Neural progenitor cell (in vitro differentiated cells): ENCODE results near the gene DDX25. TPM values are rescaled to one million over a fixed set of nuclear protein-coding genes. Genes with fewer than 3 reads are reported as not detected.

Source experiments
- DNase-seq: peaks from one replicate; pipeline ENCODE4 v3.0.0-alpha.2; 2016; ENCODE audit warnings: low spot score
- H2AFZ ChIP-seq: fragments of 200-600 bp; sonication (generic); replicated peaks from 2 replicates; pipeline ENCODE4 v1.6.1; 2016; ENCODE audit warnings: antibody characterized with exemption
- H3F3A ChIP-seq: fragments of 200-600 bp; sonication (generic); 2 replicates; pipeline ENCODE4 v1.6.1; 2016; ENCODE audit warnings: antibody characterized with exemption, low read depth
- H3K27ac ChIP-seq: fragments of 200-600 bp; sonication (generic); 2 replicates; pipeline ENCODE4 v1.5.1; 2016; ENCODE audit warnings: mild to moderate bottlenecking
- H3K27me3 ChIP-seq: fragments of 200-600 bp; sonication (generic); 2 replicates; pipeline ENCODE4 v1.6.1; 2016; ENCODE audit warnings: mild to moderate bottlenecking, moderate library complexity
- H3K36me3 ChIP-seq: fragments of 200-600 bp; sonication (generic); 2 replicates; pipeline ENCODE4 v1.5.1; 2016
- H3K4me1 ChIP-seq: fragments of 200-600 bp; sonication (generic); 2 replicates; pipeline ENCODE4 v1.6.1; 2016; ENCODE audit warnings: mixed run types
- H3K4me2 ChIP-seq: fragments of 200-600 bp; sonication (generic); 2 replicates; pipeline ENCODE4 v1.6.1; 2016
- H3K4me3 ChIP-seq: fragments of 200-600 bp; sonication (generic); 2 replicates; pipeline ENCODE4 v1.5.1; 2016
- H3K79me2 ChIP-seq: fragments of 200-600 bp; sonication (generic); 2 replicates; pipeline ENCODE4 v1.6.1; 2016; ENCODE audit warnings: low read depth
- H3K9ac ChIP-seq: fragments of 200-600 bp; sonication (generic); 2 replicates; pipeline ENCODE4 v1.6.1; 2016
- H3K9me3 ChIP-seq: fragments of 200-600 bp; sonication (generic); 2 replicates; pipeline ENCODE4 v1.5.1; 2016; ENCODE audit warnings: low read depth
- H4K20me1 ChIP-seq: fragments of 200-600 bp; sonication (generic); 2 replicates; pipeline ENCODE4 v1.6.1; 2016; ENCODE audit warnings: low read depth
- H3K27ac Mint-ChIP-seq: 3 replicates; pipeline ENCODE4 v1.8.0; 2021; ENCODE audit warnings: mixed read lengths
- H3K27me3 Mint-ChIP-seq: 2 replicates; pipeline ENCODE4 v1.8.0; 2022; ENCODE audit warnings: low read depth, mild to moderate bottlenecking, inconsistent platforms, moderate library complexity, mixed read lengths; ENCODE audit not compliant: insufficient read depth
- H3K36me3 Mint-ChIP-seq: 3 replicates; pipeline ENCODE4 v1.8.0; 2021; ENCODE audit warnings: mixed read lengths
- H3K4me1 Mint-ChIP-seq: 3 replicates; pipeline ENCODE4 v1.8.0; 2021; ENCODE audit warnings: mixed read lengths
- H3K4me3 Mint-ChIP-seq: 3 replicates; pipeline ENCODE4 v1.8.0; 2021; ENCODE audit warnings: mild to moderate bottlenecking, moderate library complexity, mixed read lengths
- H3K9me3 Mint-ChIP-seq: 3 replicates; pipeline ENCODE4 v1.8.0; 2020; ENCODE audit warnings: mixed read lengths
- EZH2 ChIP-seq: fragments of 200-600 bp; sonication (generic); IDR thresholded peaks from 2 replicates; pipeline ENCODE4 v1.6.1; 2017; ENCODE audit warnings: antibody characterized with exemption, mild to moderate bottlenecking, moderate library complexity
- EZH2phosphoT487 ChIP-seq: fragments of 200-600 bp; sonication (generic); IDR thresholded peaks from 2 replicates; pipeline ENCODE4 v1.6.1; 2017; ENCODE audit warnings: antibody characterized with exemption
- total RNA-seq: library from RNA; depleted of rRNA; stranded (reverse); fragments of >200 nt; gene quantifications from 2 replicates; pipeline ENCODE4 v1.2.3, GENCODE V29; 2015; ENCODE audit warnings: low replicate concordance
- TF ChIP-seq, protein P1 (sequence below): fragments of 200-600 bp; sonication (generic); IDR thresholded peaks from 2 replicates; pipeline ENCODE4 v1.5.1; 2017; ENCODE audit warnings: antibody characterized with exemption, mild to moderate bottlenecking

Gene DDX25
- total RNA-seq, 1 donor from 2014 or later = 12.4 TPM

- Histone ChIP-seq H2AFZ (no peak overlapping the region), H3K36me3 (peaks cover 6% of the 10 kb centered on the region), H3K4me3 (no peak overlapping the region), H3K79me2 (no peaks in the 10 kb centered on the region), H3K27me3 (no peaks in the 10 kb centered on the region), H3K9me3 (no peaks in the 10 kb centered on the region), H3K4me1 (peaks cover 13% of the 10 kb centered on the region), H3F3A (peaks cover 5% of the 10 kb centered on the region), H4K20me1 (peaks cover 4% of the 10 kb centered on the region), H3K4me2 (no peak overlapping the region), H3K27ac (no peak overlapping the region), H3K9ac (no peak overlapping the region)
- no peaks in the 10 kb centered on the region for H3K9me3 Mint-ChIP-seq
- H3K4me3 Mint-ChIP-seq = no peak overlapping the region
- DNase-seq = no peak
- H3K27me3 Mint-ChIP-seq = no peaks in the 10 kb centered on the region
- H3K27ac Mint-ChIP-seq = no peak overlapping the region
- peaks cover 39% of the 10 kb centered on the region for H3K4me1 Mint-ChIP-seq
- H3K36me3 Mint-ChIP-seq = peaks cover 65% of the 10 kb centered on the region
- TF ChIP-seq, protein P1, sequence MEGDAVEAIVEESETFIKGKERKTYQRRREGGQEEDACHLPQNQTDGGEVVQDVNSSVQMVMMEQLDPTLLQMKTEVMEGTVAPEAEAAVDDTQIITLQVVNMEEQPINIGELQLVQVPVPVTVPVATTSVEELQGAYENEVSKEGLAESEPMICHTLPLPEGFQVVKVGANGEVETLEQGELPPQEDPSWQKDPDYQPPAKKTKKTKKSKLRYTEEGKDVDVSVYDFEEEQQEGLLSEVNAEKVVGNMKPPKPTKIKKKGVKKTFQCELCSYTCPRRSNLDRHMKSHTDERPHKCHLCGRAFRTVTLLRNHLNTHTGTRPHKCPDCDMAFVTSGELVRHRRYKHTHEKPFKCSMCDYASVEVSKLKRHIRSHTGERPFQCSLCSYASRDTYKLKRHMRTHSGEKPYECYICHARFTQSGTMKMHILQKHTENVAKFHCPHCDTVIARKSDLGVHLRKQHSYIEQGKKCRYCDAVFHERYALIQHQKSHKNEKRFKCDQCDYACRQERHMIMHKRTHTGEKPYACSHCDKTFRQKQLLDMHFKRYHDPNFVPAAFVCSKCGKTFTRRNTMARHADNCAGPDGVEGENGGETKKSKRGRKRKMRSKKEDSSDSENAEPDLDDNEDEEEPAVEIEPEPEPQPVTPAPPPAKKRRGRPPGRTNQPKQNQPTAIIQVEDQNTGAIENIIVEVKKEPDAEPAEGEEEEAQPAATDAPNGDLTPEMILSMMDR = no peak
- TF ChIP-seq EZH2 (no peak), EZH2phosphoT487 (no peak)
Measured at GRCh38 chr11:125978181-125978716, 73.9 kb downstream of the DDX25 start.

Other genes with a start within 250 kb of the DDX25 start
- 0.47 and 0.56 TPM in 2 replicates for gene ACRV1, start 223.7 kb upstream of the DDX25 start, total RNA-seq
- not detected in 2 replicates for gene PATE1, start 158.2 kb upstream of the DDX25 start, total RNA-seq
- 0.24 TPM in 1 of 2 replicates, not detected in the other for gene PATE2, start 125.7 kb upstream of the DDX25 start, total RNA-seq
- not detected in 2 replicates for gene PATE3, start 116.4 kb upstream of the DDX25 start, total RNA-seq
- gene PATE4, start 71.2 kb upstream of the DDX25 start, total RNA-seq = not detected in 2 replicates
- 7.7 and 8.9 TPM in 2 replicates for gene HYLS1, start 16.8 kb upstream of the DDX25 start, total RNA-seq
- gene PUS3, start 1.3 kb upstream of the DDX25 start, total RNA-seq = 13.3 and 22.1 TPM in 2 replicates
- not detected in 2 replicates for gene VSIG10L2, start 41.5 kb downstream of the DDX25 start, total RNA-seq
- gene CDON, start 158.4 kb downstream of the DDX25 start, total RNA-seq = 50.5 and 71.3 TPM in 2 replicates